NCI-H2107 (cell line): ENCODE results near the gene CYFIP1.
"Not testable (repeated sequence)": the region's sequence is repeated elsewhere in the genome, so short reads cannot be mapped to it uniquely, and the experiment has no call there.

Source experiments
- DNase-seq: peaks from one replicate; lab custom pipeline; 2025; lab: John Stamatoyannopoulos, UW

CYFIP1 gene

DNA sequence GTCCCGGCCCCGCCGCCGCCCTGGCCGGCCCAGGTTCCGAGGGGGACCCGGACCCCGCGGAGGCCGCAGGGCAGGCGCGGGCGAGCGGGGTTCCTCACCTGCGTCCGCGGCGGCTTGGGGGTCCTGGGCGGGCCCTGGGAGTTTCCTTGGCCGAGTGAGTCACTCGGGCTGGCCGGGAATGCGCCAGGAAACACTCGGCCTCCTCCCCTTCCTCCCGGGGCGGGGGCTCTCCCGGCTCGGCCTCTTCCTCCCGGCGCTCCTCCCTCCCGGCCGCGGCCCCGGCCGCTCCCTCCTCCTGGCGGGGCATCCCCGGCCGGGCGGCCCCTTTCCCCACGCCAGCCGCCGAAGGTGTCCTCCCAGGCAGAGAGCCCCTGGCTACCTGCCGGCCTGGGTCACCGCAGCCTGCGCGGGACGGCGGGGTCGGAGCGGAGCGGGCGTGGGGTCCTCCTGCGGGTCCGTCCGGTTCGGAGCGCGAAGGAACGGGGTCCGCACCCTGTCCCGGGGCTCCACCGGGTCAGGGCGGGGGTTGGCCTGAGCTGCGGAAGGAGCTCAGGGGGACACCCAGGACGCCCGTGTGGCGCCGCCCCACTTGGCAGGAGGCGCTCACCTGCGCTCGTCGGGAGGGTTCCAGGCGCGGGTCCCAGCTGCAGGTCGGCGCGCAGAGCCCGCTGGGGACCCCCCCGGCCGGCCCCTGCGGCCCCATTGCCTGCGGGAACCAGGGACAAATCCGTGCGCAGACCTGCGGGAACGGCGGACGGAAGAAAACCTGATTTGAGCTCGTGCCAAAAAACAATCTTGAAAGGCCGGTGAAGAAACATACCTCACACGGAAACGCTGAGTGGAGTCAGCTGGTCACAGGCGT is at the start of gene CYFIP1:
Gene CYFIP1, minus strand, starts transcription at position 180 of the 862 bp plus-strand sequence. CDS start 33,083 bp downstream, outside the sequence.
- peak; percentile 6 for DNase-seq

- DNase-seq = no peak
Measured at GRCh38 chr15:23026218-23026617, 46.0 kb upstream of the CYFIP1 start.

DNA sequence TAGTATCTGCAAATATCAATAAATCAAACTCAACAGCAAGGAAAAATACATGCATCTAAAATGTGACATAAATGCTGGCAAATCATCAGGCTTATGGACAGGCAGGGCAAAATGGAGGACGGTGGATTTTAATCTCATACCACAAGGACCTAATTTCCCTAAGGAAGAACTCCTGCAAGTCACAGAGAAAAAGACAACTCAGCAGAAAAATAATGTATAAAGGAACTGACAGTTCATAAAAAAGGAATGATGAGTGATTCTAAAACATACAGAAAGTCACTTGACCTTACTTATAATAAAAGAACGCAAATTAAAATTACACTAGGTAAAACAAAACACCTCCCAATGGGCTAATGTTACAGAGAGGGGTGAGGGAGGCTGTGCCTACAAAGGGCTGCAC is 42.0 kb upstream of the CYFIP1 start:
- no peak for DNase-seq

DNA sequence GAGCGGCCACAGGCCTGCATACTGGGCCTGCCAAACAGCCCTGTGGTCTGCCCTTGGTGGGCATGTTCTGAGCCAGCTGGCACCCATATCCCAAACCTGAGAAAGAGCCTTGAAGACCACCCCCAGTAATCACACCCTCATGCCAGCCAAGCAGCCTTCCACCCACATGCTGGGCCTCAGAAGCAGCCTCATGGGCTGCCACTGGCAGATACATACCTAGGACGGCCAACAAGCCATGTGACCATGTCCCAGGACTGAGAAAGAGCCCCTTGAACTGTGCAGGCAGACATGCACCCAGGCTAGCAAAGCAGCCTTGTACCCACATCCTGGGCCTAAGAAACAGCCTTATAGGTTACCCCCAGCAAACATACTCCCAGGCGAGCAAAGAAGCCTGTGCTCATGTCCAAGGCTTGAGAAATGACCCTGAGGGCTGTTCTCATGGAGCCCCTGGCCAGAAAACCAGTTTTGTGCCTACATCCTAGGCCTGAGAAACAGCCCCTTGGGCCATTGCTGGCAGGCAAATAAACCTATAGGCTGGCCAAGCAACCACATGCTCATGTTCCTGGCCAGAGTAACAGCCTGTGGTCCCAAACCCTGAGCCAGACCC is 34.3 kb upstream of the CYFIP1 start:
- DNase-seq = no peak

DNA sequence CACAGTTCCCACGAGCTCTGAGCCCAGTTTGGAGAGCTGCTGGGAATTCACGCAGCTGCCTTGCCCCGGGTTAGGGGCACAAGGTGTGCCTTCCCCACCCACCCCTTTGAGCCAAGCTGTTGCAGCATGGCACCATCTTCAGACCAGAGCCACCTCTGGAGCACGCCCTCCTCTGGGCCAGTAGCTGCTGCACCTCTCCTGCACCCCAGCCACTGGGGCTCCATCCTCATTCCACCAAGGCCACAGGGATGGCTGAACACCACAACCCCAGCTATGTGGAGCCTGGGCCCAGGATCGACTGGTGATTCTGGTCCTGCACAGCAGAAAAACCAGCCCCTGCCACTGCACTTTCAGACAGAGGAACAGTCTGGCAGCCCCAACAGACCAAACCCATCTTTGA is 33.5 kb upstream of the CYFIP1 start:
- DNase-seq = no peak

DNA sequence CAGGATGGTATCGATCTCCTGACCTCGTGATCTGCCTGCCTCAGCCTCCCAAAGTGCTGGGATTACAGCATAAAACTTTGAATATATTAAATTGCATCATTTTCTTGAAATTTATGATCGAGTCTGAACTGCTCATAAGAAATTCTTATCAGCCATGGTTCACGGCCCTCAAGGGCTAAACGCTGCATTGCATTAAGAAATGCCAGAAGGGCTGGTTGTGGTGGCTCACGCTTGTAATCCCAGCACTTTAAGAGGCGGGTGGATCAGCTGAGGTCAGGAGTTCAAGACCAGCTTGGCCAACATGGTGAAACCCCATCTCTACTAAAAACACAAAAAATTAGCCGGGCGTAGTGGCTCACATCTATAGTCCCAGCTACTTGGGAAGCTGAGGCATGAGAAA is 32.4 kb upstream of the CYFIP1 start:
- DNase-seq = not testable (repeated sequence)

DNA sequence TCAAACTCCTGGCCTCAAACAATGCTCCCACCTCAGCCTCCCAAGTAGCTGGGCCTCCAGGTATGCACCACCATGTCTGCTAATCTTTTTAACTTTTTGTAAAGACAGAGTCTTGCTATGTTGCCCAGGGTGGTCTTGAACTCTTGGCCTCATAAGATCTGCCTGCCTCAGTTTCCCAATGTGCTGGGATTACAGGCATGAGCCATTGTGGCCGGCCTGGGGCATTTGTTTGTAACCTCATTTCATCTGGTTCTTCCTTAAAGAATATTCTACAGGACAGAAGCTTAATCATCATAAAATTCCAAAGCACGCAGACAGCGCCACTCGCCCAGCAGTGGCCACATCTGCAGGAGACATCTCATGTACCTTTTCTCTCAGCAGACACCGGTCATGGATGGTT is 23.6 kb upstream of the CYFIP1 start:
- DNase-seq = no peak

DNA sequence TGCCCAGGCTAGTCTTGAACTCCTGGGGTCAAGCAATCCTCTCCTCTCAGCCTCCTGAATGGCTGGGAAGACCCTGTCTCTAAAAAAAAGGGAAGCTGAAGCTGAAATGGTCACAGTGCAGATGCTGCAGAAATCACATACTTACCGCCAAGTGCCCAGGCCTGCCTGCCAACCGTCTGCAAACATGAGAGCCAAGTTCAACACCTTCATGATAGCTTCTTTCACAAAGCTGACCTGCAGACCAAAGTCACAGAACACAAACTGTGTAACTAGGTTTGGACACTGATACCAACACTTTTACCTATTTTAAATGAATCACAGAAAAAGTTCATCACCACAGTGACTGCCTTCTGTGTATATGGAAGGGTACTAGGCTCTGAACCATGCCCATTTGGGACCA is 22.8 kb upstream of the CYFIP1 start:
- no peak for DNase-seq

- no peak for DNase-seq
Measured at GRCh38 chr15:22995795-22996194, 15.6 kb upstream of the CYFIP1 start.

DNA sequence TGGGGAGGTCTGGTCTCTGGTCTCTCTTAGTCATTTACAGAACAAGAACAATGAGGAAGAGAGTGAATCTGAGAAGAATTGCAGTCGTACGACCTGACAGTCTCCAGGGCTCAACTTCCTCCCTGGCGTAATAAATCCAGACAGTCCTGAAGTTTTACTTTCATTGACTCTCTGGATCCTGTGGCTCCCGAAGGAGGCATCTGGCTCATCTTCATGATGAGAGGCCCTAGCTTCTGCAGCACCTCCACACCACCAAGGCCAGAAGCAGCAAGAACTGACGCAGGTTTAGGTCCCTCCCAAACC is 11.8 kb upstream of the CYFIP1 start:
- no peak for DNase-seq

GRCh38 chr15:22989576-22990477 is 9.7 kb upstream of the CYFIP1 start:
- DNase-seq = no peak

DNA sequence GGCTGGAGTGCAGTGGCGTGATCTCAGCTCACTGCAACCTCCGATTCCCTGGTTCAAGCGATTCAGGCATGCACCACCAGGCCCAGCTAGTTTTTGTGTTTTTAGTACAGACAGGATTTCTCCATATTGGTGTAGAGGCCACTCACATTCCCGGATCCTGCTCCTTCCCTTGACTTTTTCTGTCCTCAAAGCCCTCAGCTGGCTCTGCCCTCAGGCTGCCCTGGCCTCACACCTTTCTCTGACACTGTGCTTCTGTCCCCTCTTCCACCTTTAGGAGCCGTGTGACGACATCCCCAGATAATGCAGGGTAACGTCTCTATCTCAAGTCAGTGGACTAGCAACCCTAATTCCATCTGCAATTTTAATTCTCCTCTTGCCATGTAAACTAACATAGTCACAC is 8.6 kb upstream of the CYFIP1 start:
- no peak for DNase-seq

- DNase-seq = not testable (repeated sequence)
Measured at GRCh38 chr15:22981931-22982330, 1.8 kb upstream of the CYFIP1 start.

- DNase-seq = no peak
Measured at GRCh38 chr15:22981051-22981840, 1.1 kb upstream of the CYFIP1 start.

DNA sequence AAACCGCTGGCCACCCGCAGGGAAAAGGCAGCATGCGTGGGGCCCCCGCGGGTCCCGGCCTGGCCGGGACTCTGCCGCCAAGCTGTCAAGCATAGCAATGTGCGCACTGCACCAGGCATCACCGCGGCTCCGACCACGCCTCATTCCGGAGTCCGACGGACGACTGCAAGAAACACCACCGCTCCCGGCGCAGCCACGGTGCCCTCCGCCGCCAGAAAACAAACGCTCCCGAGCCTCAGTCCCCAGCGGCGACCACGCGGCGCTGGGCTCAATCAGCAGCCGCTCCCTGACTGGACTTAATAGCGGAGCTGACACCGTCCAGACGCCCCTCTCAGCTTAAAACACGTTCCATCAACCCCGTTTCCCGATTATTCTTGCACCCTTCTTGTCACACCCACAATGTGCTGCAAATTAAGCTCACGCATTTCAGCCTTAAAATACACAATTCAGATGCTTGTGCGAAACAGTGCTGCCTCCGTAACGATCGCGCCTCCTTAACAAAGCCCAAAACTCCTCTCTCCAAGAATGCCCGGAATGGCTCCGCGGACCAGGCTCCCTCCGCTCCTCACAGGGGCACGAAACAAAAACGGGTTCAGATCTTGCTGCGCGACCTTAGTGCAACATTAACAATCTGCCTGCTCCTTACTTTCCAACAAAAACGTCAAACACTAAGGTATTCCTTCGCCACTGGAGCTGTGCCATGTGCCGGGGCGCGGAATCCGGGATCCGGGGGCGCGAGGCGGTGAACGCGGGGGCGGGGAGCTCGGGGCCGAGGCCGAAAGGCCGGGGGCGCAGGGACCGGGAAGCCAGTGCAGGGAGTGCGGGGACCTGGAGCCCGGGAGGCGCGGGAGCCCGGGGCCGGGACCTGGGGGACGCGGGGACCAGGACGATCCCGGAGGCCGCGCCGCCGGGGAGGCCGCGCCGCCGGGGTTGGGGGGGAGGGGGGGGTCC is 655 bp downstream of the CYFIP1 start:
- DNase-seq = no peak

- no peak for DNase-seq
Measured at GRCh38 chr15:22978691-22979237, 1.4 kb downstream of the CYFIP1 start.

GRCh38 chr15:22974745-22975144 is 5.4 kb downstream of the CYFIP1 start:
- DNase-seq = no peak

DNA sequence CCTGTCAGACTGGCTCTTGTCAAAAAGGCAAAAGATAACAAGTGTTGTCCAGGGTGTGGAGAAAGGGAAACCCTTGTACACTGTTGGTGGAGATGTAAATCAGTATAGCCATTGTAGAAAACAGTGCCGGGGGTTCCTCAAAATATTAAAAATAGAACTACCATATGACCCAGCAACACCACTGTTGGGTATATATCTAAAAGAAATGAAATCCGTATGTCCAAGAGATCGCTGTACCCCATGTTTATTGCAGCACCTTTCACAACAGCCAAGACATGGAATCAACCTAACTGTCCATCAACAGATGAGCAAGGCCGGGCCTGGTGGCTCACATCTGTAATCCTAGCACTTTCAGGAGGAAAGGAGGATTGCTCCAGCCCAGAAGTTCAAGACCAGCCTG is 6.2 kb downstream of the CYFIP1 start:
- no peak for DNase-seq

DNA sequence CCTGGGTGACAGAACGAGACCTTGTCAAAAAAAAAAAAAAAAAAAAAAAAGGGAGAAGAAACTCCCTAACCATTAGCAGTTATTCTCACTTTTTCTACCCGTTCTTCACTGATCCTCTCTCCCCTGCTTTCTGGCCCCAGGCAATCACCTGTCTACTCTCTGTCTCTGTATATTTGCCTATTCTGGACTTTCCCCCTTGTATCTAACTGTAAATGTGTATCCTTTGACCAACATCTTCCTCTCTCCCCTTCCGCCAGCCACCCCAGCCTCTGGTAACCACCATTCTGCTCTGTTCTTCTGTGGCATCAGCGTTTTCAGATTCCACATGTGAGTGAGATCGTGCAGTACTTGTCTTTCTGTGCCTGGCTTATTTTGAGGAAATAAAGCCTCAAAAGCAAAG is 6.9 kb downstream of the CYFIP1 start:
- no peak for DNase-seq

- DNase-seq = no peak
Measured at GRCh38 chr15:22969489-22969888, 10.7 kb downstream of the CYFIP1 start.
